Fibroblast of lung (primary cell): ENCODE measurements around the gene PCDHGB6. TPM values are rescaled to one million over a fixed set of nuclear protein-coding genes. Genes with fewer than 3 reads are reported as not detected.

ENCODE experiments used
- DNase-seq, 2 donors: peaks; one replicate each; pipeline versions ENCODE4 v3.0.0 to v3.0.0-alpha.2; 2010; ENCODE audit warnings: low read depth in 2 of 2
- H2AFZ ChIP-seq: 2 replicates; pipeline ENCODE4 v1.5.1; 2012; ENCODE audit warnings: low read length, control low read depth, inconsistent platforms
- H3K27ac ChIP-seq: 2 replicates; pipeline ENCODE4 v1.5.1; 2011; ENCODE audit warnings: low read length, control low read depth; ENCODE audit not compliant: insufficient read depth
- H3K27me3 ChIP-seq: 2 replicates; pipeline ENCODE4 v1.5.1; 2011; ENCODE audit warnings: mild to moderate bottlenecking, low read length; ENCODE audit not compliant: control insufficient read depth, insufficient read depth
- H3K36me3 ChIP-seq: 2 replicates; pipeline ENCODE4 v1.5.1; 2011; ENCODE audit warnings: low read length; ENCODE audit not compliant: control insufficient read depth, insufficient read depth
- H3K4me1 ChIP-seq: 2 replicates; pipeline ENCODE4 v1.5.1; 2011; ENCODE audit warnings: low read length; ENCODE audit not compliant: control insufficient read depth, insufficient read depth; ENCODE audit errors: extremely low read depth
- H3K4me2 ChIP-seq: 2 replicates; pipeline ENCODE4 v1.5.1; 2011; ENCODE audit warnings: low read length, control low read depth; ENCODE audit not compliant: insufficient read depth; ENCODE audit errors: extremely low read depth
- H3K4me3 ChIP-seq, 4 experiments: fragments of 200-600 bp in 1 of 4; sonication (generic) in 1 of 4; replicated peaks in 1 of 4; 2 replicates each; pipeline ENCODE4 v1.5.1; 2011 to 2016; ENCODE audit warnings: low read length in 4 of 4, low read depth in 3 of 4, mild to moderate bottlenecking in 3 of 4, control low read depth in 2 of 4, inconsistent platforms in 1 of 4, mixed read lengths in 1 of 4; ENCODE audit not compliant: insufficient read depth in 1 of 4; ENCODE audit errors: control extremely low read depth in 1 of 4
- H3K79me2 ChIP-seq: 2 replicates; pipeline ENCODE4 v1.5.1; 2012; ENCODE audit warnings: mild to moderate bottlenecking, low read length, inconsistent platforms; ENCODE audit not compliant: control insufficient read depth, insufficient read depth
- H3K9ac ChIP-seq: 2 replicates; pipeline ENCODE4 v1.5.1; 2011; ENCODE audit warnings: mild to moderate bottlenecking, low read length, control low read depth; ENCODE audit not compliant: insufficient read depth
- H3K9me3 ChIP-seq: 2 replicates; pipeline ENCODE4 v1.5.1; 2012; ENCODE audit warnings: low read depth, low read length; ENCODE audit not compliant: control insufficient read depth, insufficient read depth
- H4K20me1 ChIP-seq: 2 replicates; pipeline ENCODE4 v1.5.1; 2011; ENCODE audit warnings: low read length; ENCODE audit not compliant: control insufficient read depth, insufficient read depth; ENCODE audit errors: extremely low read depth
- CTCF ChIP-seq, 2 donors: IDR thresholded peaks in 1 of 2; conservative IDR thresholded peaks in 1 of 2; 1 replicate in 1 of 2; 2 replicates in 1 of 2; pipeline ENCODE4 v1.5.1; 2011 to 2012; ENCODE audit warnings: low read length in 2 of 2, control low read depth in 1 of 2, inconsistent platforms in 1 of 2, low read depth in 1 of 2, mild to moderate bottlenecking in 1 of 2
- EZH2 ChIP-seq: IDR thresholded peaks from 2 replicates; pipeline ENCODE4 v1.5.1; 2012; ENCODE audit warnings: low read length, control low read depth, mild to moderate bottlenecking; ENCODE audit errors: missing control alignments
- polyA plus RNA-seq, 2 donors: library from polyadenylated mRNA; depleted of rRNA in 1 of 2; stranded (reverse) in 1 of 2; unstranded in 1 of 2; fragments of >200 nt; gene quantifications; 2 replicates each; pipeline ENCODE4 v1.2.1, GENCODE V29; 2011 to 2012; ENCODE audit warnings: missing spikeins in 1 of 2
- total RNA-seq: library from RNA; depleted of rRNA; stranded (reverse); fragments of >200 nt; gene quantifications from 2 replicates; pipeline ENCODE4 v1.2.1, GENCODE V29; 2014

The PCDHGB6 gene
- total and polyA plus RNA-seq, 2 donors (not counting 1 experiment from before 2014, with no cell fraction given): 2.6 to 4.3 TPM

- no peak within 1 kb of the TSS for H3K27ac ChIP-seq
- H4K20me1 ChIP-seq: no peaks in the 10 kb centered on the region
- H3K4me3 ChIP-seq: peak within 1 kb of the TSS; percentile 8 to 50 (median 17)
- H3K36me3 ChIP-seq: no peaks in the 10 kb centered on the region
- H2AFZ ChIP-seq: no peak within 1 kb of the TSS
- H3K27me3 ChIP-seq: no peaks in the 10 kb centered on the region
- H3K4me1 ChIP-seq: no peaks in the 10 kb centered on the region
- TF ChIP-seq CTCF (conservative IDR thresholded peaks at IDR 0.05 in 1 of 2, IDR thresholded peaks at IDR 0.05 in 1 of 2; ENCODE audit: low read depth in 1 of 2, low read length in 2 of 2) (peak; percentile 40 to 49), EZH2 (no peak)
- no peaks in the 10 kb centered on the region for H3K79me2 ChIP-seq
- peak; percentile 24 to 57 for DNase-seq
- no peak within 1 kb of the TSS for H3K9ac ChIP-seq
- peak within 1 kb of the TSS; percentile 62 for H3K4me2 ChIP-seq
- peaks cover 4% of the 10 kb centered on the region for H3K9me3 ChIP-seq
Measured at GRCh38 chr5:141402553-141403243, 5.1 kb upstream of the PCDHGB6 start, which contains the start of gene PCDHGA9. TSS of gene PCDHGA9 (plus strand) at chr5:141402778. CDS start at chr5:141402953, 175 bp downstream.

DNA sequence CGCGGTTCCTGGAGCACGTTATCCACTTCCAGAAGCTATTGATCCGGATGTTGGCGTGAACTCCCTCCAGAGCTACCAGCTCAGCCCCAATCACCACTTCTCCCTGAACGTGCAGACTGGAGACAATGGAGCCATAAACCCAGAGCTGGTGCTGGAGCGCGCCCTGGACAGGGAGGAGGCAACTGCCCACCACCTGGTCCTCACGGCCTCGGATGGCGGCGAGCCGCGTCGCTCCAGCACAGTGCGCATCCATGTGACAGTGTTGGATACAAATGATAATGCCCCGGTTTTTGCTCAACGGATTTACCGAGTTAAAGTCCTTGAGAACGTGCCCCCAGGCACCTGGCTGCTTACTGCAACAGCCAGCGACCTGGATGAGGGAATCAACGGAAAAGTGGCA lies 4.4 kb upstream of the PCDHGB6 start:
- no peaks in the 10 kb centered on the region for H4K20me1 ChIP-seq
- no peaks in the 10 kb centered on the region for H3K27me3 ChIP-seq
- no peak overlapping the region for H2AFZ ChIP-seq
- H3K36me3 ChIP-seq: no peaks in the 10 kb centered on the region
- H3K4me3 ChIP-seq: peak overlapping the region in 1 of 4 experiments; percentile 50
- no peak overlapping the region for H3K27ac ChIP-seq
- no peaks in the 10 kb centered on the region for H3K4me1 ChIP-seq
- no peak overlapping the region for H3K9ac ChIP-seq
- no peak for DNase-seq
- H3K9me3 ChIP-seq: peaks cover 4% of the 10 kb centered on the region
- H3K4me2 ChIP-seq: peak overlapping the region; percentile 29
- H3K79me2 ChIP-seq: no peaks in the 10 kb centered on the region
- no peak for TF ChIP-seq CTCF (conservative IDR thresholded peaks at IDR 0.05 in 1 of 2, IDR thresholded peaks at IDR 0.05 in 1 of 2; ENCODE audit: low read depth in 1 of 2, low read length in 2 of 2)
- TF ChIP-seq EZH2: no peak

GRCh38 chr5:141409598-141410306 lies 1.9 kb downstream of the PCDHGB6 start:
- peaks cover 6% of the 10 kb centered on the region for H3K9me3 ChIP-seq
- no peaks in the 10 kb centered on the region for H4K20me1 ChIP-seq
- H3K9ac ChIP-seq: no peak overlapping the region
- no peak overlapping the region for H2AFZ ChIP-seq
- no peak for TF ChIP-seq CTCF (conservative IDR thresholded peaks at IDR 0.05 in 1 of 2, IDR thresholded peaks at IDR 0.05 in 1 of 2; ENCODE audit: low read depth in 1 of 2, low read length in 2 of 2)
- TF ChIP-seq EZH2: no peak
- no peaks in the 10 kb centered on the region for H3K4me1 ChIP-seq
- peaks cover 3% of the 10 kb centered on the region for H3K27me3 ChIP-seq
- no peaks in the 10 kb centered on the region for H3K36me3 ChIP-seq
- DNase-seq: no peak
- no peaks in the 10 kb centered on the region for H3K79me2 ChIP-seq
- no peak overlapping the region for H3K4me2 ChIP-seq
- no peak overlapping the region for H3K27ac ChIP-seq
- H3K4me3 ChIP-seq: no peak overlapping the region
